D721Med (cell line): Measurements from ENCODE around the gene DDX49.

ENCODE experiments used
- DNase-seq: peaks from one replicate; pipeline ENCODE4 v3.0.0; 2011; ENCODE audit warnings: low spot score; ENCODE audit not compliant: insufficient read length
- FAIRE-seq: peaks from 2 replicates; lab custom pipeline; 2011; peaks lifted over from hg19 to GRCh38; lab: Jason Lieb, UNC
- TF ChIP-seq, protein P1 (sequence below): IDR thresholded peaks from 2 replicates; pipeline ENCODE4 v1.5.1; 2012; ENCODE audit warnings: mild to moderate bottlenecking, control low read depth; ENCODE audit not compliant: insufficient read depth; ENCODE audit errors: missing control alignments

The DDX49 gene, protein sequence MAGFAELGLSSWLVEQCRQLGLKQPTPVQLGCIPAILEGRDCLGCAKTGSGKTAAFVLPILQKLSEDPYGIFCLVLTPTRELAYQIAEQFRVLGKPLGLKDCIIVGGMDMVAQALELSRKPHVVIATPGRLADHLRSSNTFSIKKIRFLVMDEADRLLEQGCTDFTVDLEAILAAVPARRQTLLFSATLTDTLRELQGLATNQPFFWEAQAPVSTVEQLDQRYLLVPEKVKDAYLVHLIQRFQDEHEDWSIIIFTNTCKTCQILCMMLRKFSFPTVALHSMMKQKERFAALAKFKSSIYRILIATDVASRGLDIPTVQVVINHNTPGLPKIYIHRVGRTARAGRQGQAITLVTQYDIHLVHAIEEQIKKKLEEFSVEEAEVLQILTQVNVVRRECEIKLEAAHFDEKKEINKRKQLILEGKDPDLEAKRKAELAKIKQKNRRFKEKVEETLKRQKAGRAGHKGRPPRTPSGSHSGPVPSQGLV

DNA sequence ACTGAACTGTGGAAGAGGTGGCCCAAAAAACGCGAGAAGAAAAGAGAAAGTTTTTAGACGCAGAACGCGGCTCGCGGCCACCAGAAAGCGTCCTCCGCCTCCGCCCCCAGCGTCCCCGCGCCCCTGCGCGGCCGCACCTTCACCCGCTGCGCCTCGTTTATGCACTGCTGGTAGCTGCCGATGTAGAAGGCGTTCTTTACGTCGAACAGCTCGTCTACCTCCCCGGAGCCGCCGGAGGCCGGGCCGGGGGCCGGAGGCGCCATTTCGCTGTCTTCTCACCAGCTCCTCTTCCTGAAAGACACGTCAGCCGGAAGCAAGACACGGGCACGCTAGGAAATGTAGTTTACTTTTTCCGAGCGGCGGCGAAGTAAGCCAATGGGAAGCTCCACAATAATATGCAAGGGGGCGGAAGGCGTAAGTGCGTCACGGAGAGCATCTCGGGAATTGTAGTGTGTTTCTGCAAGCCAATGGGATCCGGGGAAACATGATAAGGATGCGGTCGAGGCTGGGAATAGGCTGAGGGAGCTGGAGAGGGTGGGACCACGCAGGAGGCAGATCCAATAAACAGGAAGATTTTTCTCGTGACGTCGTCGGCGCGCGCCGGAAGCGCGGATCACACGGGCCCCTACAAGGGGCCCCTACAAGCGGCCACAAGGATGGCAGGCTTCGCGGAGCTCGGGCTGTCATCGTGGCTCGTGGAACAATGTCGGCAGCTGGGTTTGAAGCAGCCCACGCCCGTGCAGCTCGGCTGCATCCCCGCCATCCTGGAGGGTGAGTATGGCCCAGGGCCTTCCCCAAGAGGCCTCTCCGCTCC, at the start of gene DDX49, which contains the start of gene COPE:
TSS of gene DDX49 (plus strand) at position 630 of the 814 bp plus-strand sequence. CDS start at position 657, 27 bp downstream.
TSS of gene COPE (minus strand) at position 302 of the 814 bp plus-strand sequence. CDS start at position 263, 39 bp downstream.
- DNase-seq: peak; percentile 98
- peak; percentile 76 for FAIRE-seq
- TF ChIP-seq, protein P1, sequence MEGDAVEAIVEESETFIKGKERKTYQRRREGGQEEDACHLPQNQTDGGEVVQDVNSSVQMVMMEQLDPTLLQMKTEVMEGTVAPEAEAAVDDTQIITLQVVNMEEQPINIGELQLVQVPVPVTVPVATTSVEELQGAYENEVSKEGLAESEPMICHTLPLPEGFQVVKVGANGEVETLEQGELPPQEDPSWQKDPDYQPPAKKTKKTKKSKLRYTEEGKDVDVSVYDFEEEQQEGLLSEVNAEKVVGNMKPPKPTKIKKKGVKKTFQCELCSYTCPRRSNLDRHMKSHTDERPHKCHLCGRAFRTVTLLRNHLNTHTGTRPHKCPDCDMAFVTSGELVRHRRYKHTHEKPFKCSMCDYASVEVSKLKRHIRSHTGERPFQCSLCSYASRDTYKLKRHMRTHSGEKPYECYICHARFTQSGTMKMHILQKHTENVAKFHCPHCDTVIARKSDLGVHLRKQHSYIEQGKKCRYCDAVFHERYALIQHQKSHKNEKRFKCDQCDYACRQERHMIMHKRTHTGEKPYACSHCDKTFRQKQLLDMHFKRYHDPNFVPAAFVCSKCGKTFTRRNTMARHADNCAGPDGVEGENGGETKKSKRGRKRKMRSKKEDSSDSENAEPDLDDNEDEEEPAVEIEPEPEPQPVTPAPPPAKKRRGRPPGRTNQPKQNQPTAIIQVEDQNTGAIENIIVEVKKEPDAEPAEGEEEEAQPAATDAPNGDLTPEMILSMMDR: no peak

DNA sequence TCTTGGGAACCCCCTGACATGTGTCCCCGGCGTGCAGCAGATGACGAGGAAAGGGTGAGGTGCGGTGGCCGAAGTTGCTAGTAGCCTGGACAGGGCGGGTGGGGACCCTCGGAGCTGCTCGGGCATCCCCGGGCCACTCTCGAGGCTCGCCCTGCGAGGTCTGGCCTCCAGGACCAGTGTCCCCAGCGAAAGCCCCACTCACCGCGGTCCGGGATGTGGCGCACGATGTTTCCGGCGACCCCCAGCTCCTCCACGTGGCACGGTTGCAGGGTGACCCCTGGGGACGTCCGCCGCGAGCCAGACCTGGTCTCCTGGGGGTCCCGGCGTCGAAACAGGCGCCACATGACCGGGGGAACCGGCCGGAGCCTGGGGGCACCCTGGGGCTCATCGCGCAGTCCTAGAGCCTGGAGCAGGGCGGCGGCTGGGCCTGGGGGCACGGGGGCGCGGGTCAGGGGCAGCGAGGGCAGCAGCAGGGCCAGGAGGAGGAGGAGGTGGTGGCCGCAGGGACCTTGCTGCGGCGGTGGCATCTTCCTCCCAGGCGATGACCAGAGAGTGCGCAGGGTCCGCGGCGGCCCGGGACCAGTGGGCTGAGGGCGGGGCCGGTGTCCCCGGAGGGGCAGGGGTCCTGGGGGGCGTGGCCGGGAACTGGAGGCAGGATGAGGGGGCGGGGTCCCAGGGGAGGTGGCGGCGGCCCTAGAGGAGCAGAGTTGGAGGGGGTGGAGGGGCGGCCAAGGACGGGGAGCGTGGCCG, 49.6 kb upstream of the DDX49 start:
- no peak for FAIRE-seq
- DNase-seq: no peak
- TF ChIP-seq, protein P1: no peak

DNA sequence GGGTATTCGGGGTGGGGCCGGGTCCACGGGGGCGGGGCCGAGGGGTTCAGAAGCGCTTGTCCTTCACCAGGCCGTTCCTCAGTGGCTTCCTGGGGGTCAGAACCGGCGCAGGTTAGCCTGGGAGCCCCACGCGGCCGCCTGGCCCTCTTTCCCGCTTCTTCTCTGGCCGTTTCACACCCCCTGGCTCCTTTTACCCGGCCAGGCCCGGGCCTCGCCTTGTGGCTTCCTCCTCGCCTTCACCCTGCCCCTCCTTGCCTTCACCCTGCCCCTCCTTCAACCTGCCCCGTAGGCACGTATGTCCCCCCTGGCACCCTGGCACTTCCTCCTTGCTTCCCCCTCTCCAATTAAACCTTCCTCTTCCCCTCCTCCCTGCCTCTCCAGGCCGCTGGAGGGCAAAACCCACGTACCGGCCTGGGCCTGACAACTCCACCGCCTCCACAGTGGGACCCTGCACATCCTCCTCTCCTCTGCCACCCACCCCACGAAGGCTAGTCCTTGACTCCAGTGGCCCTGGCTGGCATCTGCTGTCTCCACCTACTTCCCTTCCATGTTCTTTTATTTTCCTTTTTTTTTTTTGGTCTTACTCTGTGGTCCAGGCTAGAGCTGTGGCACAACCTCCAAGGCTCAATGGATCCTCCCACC, 48.9 kb upstream of the DDX49 start:
- FAIRE-seq (no peak), DNase-seq (no peak)
- TF ChIP-seq, protein P1: no peak

DNA sequence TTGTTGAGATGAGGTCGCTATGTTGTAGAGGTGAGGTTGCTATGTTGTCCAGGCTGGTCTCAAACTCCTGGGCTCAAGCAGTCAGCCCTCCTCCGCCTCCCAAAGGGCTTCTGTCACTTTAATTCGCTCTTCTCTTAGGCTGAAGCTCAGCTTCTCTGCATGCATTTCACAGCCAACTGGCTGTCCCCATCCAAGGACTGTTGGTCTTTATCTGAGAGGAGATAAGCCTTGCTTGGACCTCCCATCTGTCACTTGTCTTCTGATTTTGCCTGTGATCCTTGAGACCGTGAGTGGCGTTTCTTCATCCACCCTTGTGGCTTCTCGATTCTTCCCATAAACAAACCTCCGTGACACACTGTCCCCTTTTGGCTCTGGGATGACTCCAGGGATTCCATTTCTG, 48.0 kb upstream of the DDX49 start:
- FAIRE-seq: peak; percentile 66
- peak; percentile 82 for DNase-seq
- TF ChIP-seq, protein P1: no peak

DNA sequence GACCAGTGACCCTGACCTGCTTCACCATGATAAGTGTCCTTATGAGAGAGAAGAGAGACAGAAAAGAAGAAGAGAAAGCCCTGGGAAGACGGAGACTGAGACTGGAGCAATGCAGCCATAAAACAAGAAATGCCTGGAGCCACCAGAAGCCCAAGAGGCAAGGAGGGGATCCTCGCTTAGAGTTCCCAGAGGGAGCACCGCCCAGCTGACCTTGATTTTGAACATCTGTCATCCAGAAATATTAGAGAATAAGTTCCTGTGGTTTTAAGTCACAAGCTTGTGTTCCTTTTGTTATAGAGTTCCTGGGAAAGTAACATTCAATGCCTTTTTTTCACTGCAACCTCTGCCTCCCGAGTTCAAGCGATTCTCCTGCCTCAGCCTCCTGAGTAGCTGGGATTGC, 43.8 kb upstream of the DDX49 start:
- TF ChIP-seq, protein P1: no peak

DNA sequence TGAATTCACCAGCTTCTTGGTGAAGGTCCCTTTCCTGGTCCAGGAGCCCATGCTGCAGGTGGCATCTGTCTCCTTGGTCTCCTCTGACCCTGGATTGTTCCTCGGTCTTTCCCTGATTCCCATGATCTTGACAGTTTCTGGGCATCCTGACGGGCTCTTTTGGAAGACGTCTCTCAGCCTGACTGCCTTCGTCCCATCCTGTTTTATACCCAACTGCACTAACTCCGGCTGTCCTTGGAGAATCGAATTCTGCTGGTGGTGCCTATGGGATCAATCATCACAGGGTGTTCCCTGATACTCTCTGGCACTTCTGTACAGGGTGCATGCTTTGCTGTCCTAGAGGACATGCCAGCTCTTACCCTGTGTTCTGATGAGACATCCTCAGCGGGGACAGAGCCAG, 42.6 kb upstream of the DDX49 start:
- TF ChIP-seq, protein P1: no peak
- DNase-seq (no peak), FAIRE-seq (no peak)

More for the DNA sequence above, 43.8 kb upstream of the DDX49 start:
- DNase-seq (no peak), FAIRE-seq (no peak)
